PC-3 (cell line): ENCODE measurements around the gene AJM1. TPM values are rescaled to one million over a fixed set of nuclear protein-coding genes. Genes with fewer than 3 reads are reported as not detected.

ENCODE experiments used
- ATAC-seq: fragments of 200-7000 bp; cut with Tn5 transposase; 2 replicates; pipeline ENCODE4 v1.9.1; 2020; ENCODE audit warnings: mild to moderate bottlenecking, moderate library complexity
- BruUV-seq: library from RNA; stranded (reverse); fragments of 400-500 nt; replicated peaks from 2 replicates; lab custom pipeline; 2021; lab: Mats Ljungman, UMichigan
- CTCF ChIA-PET: fragments of 300-600 bp; sonication (Branson Sonifier 250); formaldehyde crosslinking; loops from one replicate; lab custom pipeline; 2022; ENCODE audit warnings: antibody characterized with exemption; lab: Charles Lee
- POLR2A ChIA-PET: fragments of 300-600 bp; sonication (Branson Sonifier 250); formaldehyde crosslinking; loops from one replicate; lab custom pipeline; 2022; ENCODE audit warnings: antibody characterized with exemption; ENCODE audit not compliant: unreplicated experiment; lab: Charles Lee
- DNase-seq: peaks from one replicate; pipeline ENCODE4 v3.0.0-alpha.2; 2015
- H2AFZ ChIP-seq: fragments of 300-600 bp; sonication (generic); 2 replicates; pipeline ENCODE4 v1.6.0; 2016; ENCODE audit warnings: antibody characterized with exemption, low read length
- H3F3A ChIP-seq: fragments of 300-600 bp; sonication (generic); one replicate; pipeline ENCODE4 v1.6.0; 2017; ENCODE audit warnings: antibody characterized with exemption, low read length, control low read depth, mild to moderate bottlenecking; ENCODE audit not compliant: unreplicated experiment
- H3K27ac ChIP-seq: fragments of 300-600 bp; sonication (generic); 2 replicates; pipeline ENCODE4 v1.5.1; 2016; ENCODE audit warnings: mild to moderate bottlenecking, low read length
- H3K27me3 ChIP-seq: fragments of 300-600 bp; sonication (generic); 2 replicates; pipeline ENCODE4 v1.6.1; 2016; ENCODE audit warnings: low read length, mixed read lengths
- H3K36me3 ChIP-seq: fragments of 300-600 bp; sonication (generic); 2 replicates; pipeline ENCODE4 v1.6.1; 2016; ENCODE audit warnings: low read depth, mixed run types, low read length, mixed read lengths
- H3K4me1 ChIP-seq: fragments of 300-600 bp; sonication (generic); 2 replicates; pipeline ENCODE4 v1.5.1; 2016; ENCODE audit warnings: low read length; ENCODE audit not compliant: insufficient read depth
- H3K4me2 ChIP-seq: fragments of 300-600 bp; sonication (generic); 2 replicates; pipeline ENCODE4 v1.6.0; 2016; ENCODE audit warnings: low read length
- H3K4me3 ChIP-seq: fragments of 300-600 bp; sonication (generic); 2 replicates; pipeline ENCODE4 v1.5.1; 2016; ENCODE audit warnings: mild to moderate bottlenecking, low read length, mixed read lengths
- H3K79me2 ChIP-seq: fragments of 300-600 bp; sonication (generic); 2 replicates; pipeline ENCODE4 v1.6.1; 2017; ENCODE audit warnings: low read length, mixed read lengths
- H3K9ac ChIP-seq: fragments of 300-600 bp; sonication (generic); 2 replicates; pipeline ENCODE4 v1.6.0; 2016; ENCODE audit warnings: mild to moderate bottlenecking, low read length
- H3K9me2 ChIP-seq: fragments of 300-600 bp; sonication (generic); replicated peaks from 2 replicates; pipeline ENCODE4 v1.6.1; 2016; ENCODE audit warnings: mixed run types, low read length, mixed read lengths
- H3K9me3 ChIP-seq: fragments of 300-600 bp; sonication (generic); 2 replicates; pipeline ENCODE4 v1.6.1; 2016; ENCODE audit warnings: low read length, mixed read lengths
- H4K20me1 ChIP-seq: fragments of 300-600 bp; sonication (generic); 2 replicates; pipeline ENCODE4 v1.6.1; 2016; ENCODE audit warnings: low read length, mixed read lengths
- EZH2 ChIP-seq: fragments of 300-600 bp; sonication (generic); IDR thresholded peaks from one replicate; pipeline ENCODE4 v1.6.1; 2017; ENCODE audit warnings: antibody characterized with exemption, mild to moderate bottlenecking, low read length; ENCODE audit not compliant: unreplicated experiment
- EZH2phosphoT487 ChIP-seq: fragments of 300-600 bp; sonication (generic); IDR thresholded peaks from 2 replicates; pipeline ENCODE4 v1.6.1; 2018; ENCODE audit warnings: mild to moderate bottlenecking, antibody characterized with exemption, low read length, borderline replicate concordance
- intact Hi-C: fragments of 100-400 bp; cut with micrococcal nuclease; formaldehyde crosslinking; loops from 2 replicates; pipeline ENCODE4 v1.9.0; 2023
- total RNA-seq: library from RNA; depleted of rRNA; stranded (reverse); fragments of >200 nt; gene quantifications from 2 replicates; pipeline ENCODE4 v1.2.3, GENCODE V29; 2014
- TF ChIP-seq, protein P1 (sequence below): fragments of 300-600 bp; sonication (generic); conservative IDR thresholded peaks from 2 replicates; pipeline ENCODE4 v1.5.1; 2017; ENCODE audit warnings: antibody characterized with exemption, low read depth, mild to moderate bottlenecking, low read length

Gene AJM1
- total RNA-seq, 1 experiment from 2014 or later: 1.4 TPM

DNA sequence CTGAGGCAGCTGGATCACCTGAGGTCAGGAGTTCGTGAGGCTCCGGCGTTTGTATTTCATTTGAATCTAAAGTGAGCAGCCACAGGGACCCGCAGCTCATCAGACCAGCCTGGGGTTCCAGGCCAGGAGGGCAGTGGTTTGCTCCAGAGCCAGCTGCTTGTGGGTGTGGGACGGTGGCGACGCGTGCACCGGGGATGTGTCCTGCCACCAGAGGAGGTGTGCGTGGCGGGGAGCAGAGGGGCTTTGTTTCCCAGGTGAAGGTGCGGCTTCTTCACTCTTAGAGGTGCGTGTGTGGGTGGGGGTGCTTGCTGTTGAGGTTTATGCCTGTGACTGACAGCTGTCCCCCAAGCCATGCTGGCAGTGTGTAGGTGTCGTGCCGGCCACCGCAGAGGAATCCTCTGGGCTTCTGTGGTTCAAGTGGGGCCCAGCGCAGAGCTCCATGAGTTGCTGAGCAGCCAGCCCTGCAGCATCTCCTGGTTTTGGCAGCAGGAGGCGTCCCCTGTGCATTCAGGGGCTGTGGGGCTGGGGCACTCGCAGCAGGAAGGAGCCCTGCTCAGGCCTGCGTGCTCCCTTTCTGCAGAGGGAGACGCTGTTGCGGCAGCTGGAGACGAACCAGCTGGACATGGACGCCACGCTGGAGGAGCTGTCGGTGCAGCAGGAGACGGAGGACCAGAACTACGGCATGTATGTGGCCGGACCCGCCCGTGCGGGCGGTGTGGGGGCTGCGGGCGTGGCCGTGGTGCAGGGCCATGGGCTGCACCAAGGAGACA is 6.9 kb upstream of the AJM1 start:
- Histone ChIP-seq H3K27ac (no peak overlapping the region), H4K20me1 (no peaks in the 10 kb centered on the region), H3F3A (no peaks in the 10 kb centered on the region), H2AFZ (no peak overlapping the region), H3K9ac (no peak overlapping the region), H3K4me2 (no peak overlapping the region), H3K9me2 (no peaks in the 10 kb centered on the region), H3K9me3 (no peaks in the 10 kb centered on the region), H3K4me3 (no peak overlapping the region), H3K36me3 (no peaks in the 10 kb centered on the region), H3K79me2 (no peaks in the 10 kb centered on the region), H3K4me1 (no peaks in the 10 kb centered on the region), H3K27me3 (no peaks in the 10 kb centered on the region)
- ChIA-PET CTCF (no interaction called here), POLR2A (no interaction called here)
- no TSS peak for BruUV-seq
- intact Hi-C loops: no loop called here
- ATAC-seq: no peak
- DNase-seq: no peak
- TF ChIP-seq EZH2 (no peak), EZH2phosphoT487 (no peak)
- TF ChIP-seq, protein P1, sequence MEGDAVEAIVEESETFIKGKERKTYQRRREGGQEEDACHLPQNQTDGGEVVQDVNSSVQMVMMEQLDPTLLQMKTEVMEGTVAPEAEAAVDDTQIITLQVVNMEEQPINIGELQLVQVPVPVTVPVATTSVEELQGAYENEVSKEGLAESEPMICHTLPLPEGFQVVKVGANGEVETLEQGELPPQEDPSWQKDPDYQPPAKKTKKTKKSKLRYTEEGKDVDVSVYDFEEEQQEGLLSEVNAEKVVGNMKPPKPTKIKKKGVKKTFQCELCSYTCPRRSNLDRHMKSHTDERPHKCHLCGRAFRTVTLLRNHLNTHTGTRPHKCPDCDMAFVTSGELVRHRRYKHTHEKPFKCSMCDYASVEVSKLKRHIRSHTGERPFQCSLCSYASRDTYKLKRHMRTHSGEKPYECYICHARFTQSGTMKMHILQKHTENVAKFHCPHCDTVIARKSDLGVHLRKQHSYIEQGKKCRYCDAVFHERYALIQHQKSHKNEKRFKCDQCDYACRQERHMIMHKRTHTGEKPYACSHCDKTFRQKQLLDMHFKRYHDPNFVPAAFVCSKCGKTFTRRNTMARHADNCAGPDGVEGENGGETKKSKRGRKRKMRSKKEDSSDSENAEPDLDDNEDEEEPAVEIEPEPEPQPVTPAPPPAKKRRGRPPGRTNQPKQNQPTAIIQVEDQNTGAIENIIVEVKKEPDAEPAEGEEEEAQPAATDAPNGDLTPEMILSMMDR: no peak

- POLR2A ChIA-PET: no interaction called here
- DNase-seq: no peak
These were observed 6.1 kb upstream of the AJM1 start for GRCh38 chr9:136835932-136836904.

More at GRCh38 chr9:136835932-136836904, 6.1 kb upstream of the AJM1 start:
- no peaks in the 10 kb centered on the region for H3K9me2 ChIP-seq
- no peaks in the 10 kb centered on the region for H3K36me3 ChIP-seq
- no peak overlapping the region for H3K27ac ChIP-seq
- no peaks in the 10 kb centered on the region for H3K9me3 ChIP-seq
- no peak for ATAC-seq
- H3K9ac ChIP-seq: no peak overlapping the region
- CTCF ChIA-PET: no interaction called here
- TF ChIP-seq, protein P1: no peak
- TF ChIP-seq EZH2 (no peak), EZH2phosphoT487 (no peak)
- peaks cover 3% of the 10 kb centered on the region; the same call in 1 of the 2 replicates for H3K4me1 ChIP-seq
- no TSS peak for BruUV-seq
- H2AFZ ChIP-seq: no peak overlapping the region
- no peak overlapping the region for H3K4me3 ChIP-seq
- intact Hi-C loops: no loop called here
- H3F3A ChIP-seq: no peaks in the 10 kb centered on the region
- H3K79me2 ChIP-seq: no peaks in the 10 kb centered on the region
- H3K27me3 ChIP-seq: no peaks in the 10 kb centered on the region
- no peaks in the 10 kb centered on the region for H4K20me1 ChIP-seq
- H3K4me2 ChIP-seq: no peak overlapping the region
